Measurements from ENCODE around the gene BARX2. TPM values are rescaled to one million over a fixed set of nuclear protein-coding genes. Genes with fewer than 3 reads are reported as not detected.

BARX2 gene
- polyA plus RNA-seq, 1 donor from 2014 or later: not detected

- Histone ChIP-seq H3K27ac (ENCODE audit: low read length) (no peak overlapping the region), H3K36me3 (ENCODE audit: insufficient read depth, low read length) (no peaks in the 10 kb centered on the region), H3K27me3 (ENCODE audit: insufficient read depth, low read depth, low read length) (no peaks in the 10 kb centered on the region), H3K9ac (ENCODE audit: low read length) (no peak overlapping the region), H3K9me3 (ENCODE audit: low read length) (no peaks in the 10 kb centered on the region), H3K4me3 (ENCODE audit: low read length) (no peak overlapping the region), H2AFZ (ENCODE audit: low read depth, low read length) (no peak overlapping the region), H4K20me1 (ENCODE audit: insufficient read depth) (no peaks in the 10 kb centered on the region), H3K9me2 (ENCODE audit: insufficient read depth, low read length) (no peaks in the 10 kb centered on the region), H3K4me2 (ENCODE audit: low read length) (no peak overlapping the region), H3F3A (ENCODE audit: insufficient read depth, low read length, poor library complexity, severe bottlenecking) (no peaks in the 10 kb centered on the region), H3K79me2 (replicated peaks; ENCODE audit: insufficient read depth, low read length) (no peaks in the 10 kb centered on the region)
- TF ChIP-seq TAF1 (IDR thresholded peaks at IDR 0.05; ENCODE audit: low read depth) (no peak), EP300 (conservative IDR thresholded peaks at IDR 0.05; ENCODE audit: poor library complexity, severe bottlenecking) (no peak), SMC3 (conservative IDR thresholded peaks at IDR 0.05; ENCODE audit: poor library complexity) (no peak), POLR2AphosphoS5 (IDR thresholded peaks at IDR 0.05) (no peak), CTCF (IDR thresholded peaks at IDR 0.05; ENCODE audit: poor library complexity, severe bottlenecking) (no peak), EZH2 (IDR thresholded peaks at IDR 0.05; ENCODE audit: borderline replicate concordance, insufficient read depth, low read length, poor library complexity, severe bottlenecking) (no peak), RAD21 (conservative IDR thresholded peaks at IDR 0.05) (no peak), MXI1 (conservative IDR thresholded peaks at IDR 0.05; ENCODE audit: poor library complexity, severe bottlenecking) (no peak), REST (IDR thresholded peaks at IDR 0.05; ENCODE audit: borderline replicate concordance) (no peak)
Observed at GRCh38 chr11:129423426-129423825, 47.8 kb downstream of the BARX2 start.

GRCh38 chr11:129425214-129425613, 49.6 kb downstream of the BARX2 start:
- TF ChIP-seq TAF1 (IDR thresholded peaks at IDR 0.05; ENCODE audit: low read depth) (no peak), POLR2AphosphoS5 (IDR thresholded peaks at IDR 0.05) (no peak), RAD21 (conservative IDR thresholded peaks at IDR 0.05) (no peak), SMC3 (conservative IDR thresholded peaks at IDR 0.05; ENCODE audit: poor library complexity) (no peak), EZH2 (IDR thresholded peaks at IDR 0.05; ENCODE audit: borderline replicate concordance, insufficient read depth, low read length, poor library complexity, severe bottlenecking) (no peak), REST (IDR thresholded peaks at IDR 0.05; ENCODE audit: borderline replicate concordance) (no peak), CTCF (IDR thresholded peaks at IDR 0.05; ENCODE audit: poor library complexity, severe bottlenecking) (no peak), EP300 (conservative IDR thresholded peaks at IDR 0.05; ENCODE audit: poor library complexity, severe bottlenecking) (no peak), MXI1 (conservative IDR thresholded peaks at IDR 0.05; ENCODE audit: poor library complexity, severe bottlenecking) (no peak)
- no peak overlapping the region for H3K4me2 ChIP-seq (ENCODE audit: low read length)
- no peaks in the 10 kb centered on the region for H3K27me3 ChIP-seq (ENCODE audit: insufficient read depth, low read depth, low read length)
- H3K79me2 ChIP-seq (replicated peaks; ENCODE audit: insufficient read depth, low read length): no peaks in the 10 kb centered on the region
- no peaks in the 10 kb centered on the region for H3F3A ChIP-seq (ENCODE audit: insufficient read depth, low read length, poor library complexity, severe bottlenecking)
- no peak overlapping the region for H3K27ac ChIP-seq (ENCODE audit: low read length)
- H3K36me3 ChIP-seq (ENCODE audit: insufficient read depth, low read length): no peaks in the 10 kb centered on the region
- H3K4me3 ChIP-seq (ENCODE audit: low read length): no peak overlapping the region
- no peak overlapping the region for H3K9ac ChIP-seq (ENCODE audit: low read length)
- H2AFZ ChIP-seq (ENCODE audit: low read depth, low read length): no peak overlapping the region
- H3K9me3 ChIP-seq (ENCODE audit: low read length): no peaks in the 10 kb centered on the region
- H4K20me1 ChIP-seq (ENCODE audit: insufficient read depth): no peaks in the 10 kb centered on the region
- H3K9me2 ChIP-seq (ENCODE audit: insufficient read depth, low read length): no peaks in the 10 kb centered on the region

All from neural cell (in vitro differentiated cells).